GM11168 (cell line): ENCODE results near the gene KL.

ENCODE experiments used
- in situ Hi-C: fragments of 300-500 bp; cut with MboI; formaldehyde crosslinking; loops from one replicate; pipeline ENCODE4 v1.12.0; 2022; ENCODE audit warnings: low sequenced_read_pairs; ENCODE audit not compliant: unreplicated experiment

Gene KL

DNA sequence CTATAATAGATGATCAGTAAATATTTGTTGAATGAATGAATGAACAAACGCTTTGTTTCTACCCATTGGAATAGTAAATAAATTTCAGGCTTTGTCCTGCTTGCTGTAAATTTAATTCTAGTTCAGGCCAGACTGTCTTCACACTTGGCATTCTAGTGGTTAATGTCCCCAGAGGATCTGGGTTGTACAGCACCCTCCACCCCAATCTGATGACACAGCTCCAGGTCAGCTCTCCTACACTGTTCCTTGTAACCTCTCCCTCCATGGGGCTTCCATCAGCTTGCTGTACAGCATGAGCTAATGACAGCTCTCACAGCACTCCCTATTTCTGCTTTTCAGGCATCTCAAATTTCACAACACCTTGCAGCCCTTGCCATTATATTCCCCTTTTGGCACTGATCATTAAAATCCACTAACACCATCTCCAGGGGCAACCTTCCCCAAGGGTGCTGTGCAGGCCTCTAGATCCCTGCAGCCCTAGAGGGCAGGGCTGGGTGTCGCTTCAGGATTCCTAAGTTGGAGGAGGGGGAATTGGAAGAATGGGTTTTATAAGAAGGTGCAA lies 12.7 kb upstream of the KL start:
- in situ Hi-C loops = no loop called here

DNA sequence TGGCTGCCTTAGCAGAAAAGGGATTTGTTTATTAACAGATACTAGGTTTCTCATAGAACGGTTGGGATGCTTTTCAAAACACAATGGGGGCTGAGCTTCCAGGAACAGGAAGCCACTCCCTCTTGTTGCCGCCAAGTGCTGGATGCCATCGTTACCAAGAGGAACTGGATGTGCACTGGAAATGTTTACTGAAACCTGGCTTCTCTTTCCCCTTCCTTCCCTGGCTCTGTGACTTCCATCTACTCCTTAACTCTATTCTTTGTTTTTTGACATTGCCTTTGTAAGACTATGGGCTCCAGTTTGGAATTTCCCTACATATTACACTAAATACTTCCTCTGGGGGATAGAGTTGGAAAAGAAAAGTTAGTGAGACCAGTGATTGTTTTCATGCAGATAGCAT lies 11.7 kb upstream of the KL start:
- in situ Hi-C loops = no loop called here

DNA sequence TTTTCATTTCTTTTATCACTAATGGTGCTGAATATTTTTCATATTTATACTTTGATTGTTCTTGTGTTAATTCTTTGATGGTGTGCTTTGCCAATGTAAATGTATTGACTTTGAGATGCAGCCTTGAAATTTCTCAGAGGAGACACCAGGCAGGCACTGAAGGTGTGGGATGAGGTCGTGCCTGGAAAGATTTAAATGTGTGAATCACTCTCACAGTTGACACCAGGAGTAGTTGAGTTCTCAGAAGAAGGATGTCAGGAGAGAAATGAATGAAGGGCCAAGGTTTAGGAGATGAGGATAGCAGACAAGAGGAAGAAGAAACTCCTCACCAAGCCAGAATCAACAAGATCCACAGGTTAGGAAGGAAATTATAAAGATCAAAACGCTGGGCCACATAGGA lies 10.1 kb upstream of the KL start:
- in situ Hi-C loops = no loop called here

DNA sequence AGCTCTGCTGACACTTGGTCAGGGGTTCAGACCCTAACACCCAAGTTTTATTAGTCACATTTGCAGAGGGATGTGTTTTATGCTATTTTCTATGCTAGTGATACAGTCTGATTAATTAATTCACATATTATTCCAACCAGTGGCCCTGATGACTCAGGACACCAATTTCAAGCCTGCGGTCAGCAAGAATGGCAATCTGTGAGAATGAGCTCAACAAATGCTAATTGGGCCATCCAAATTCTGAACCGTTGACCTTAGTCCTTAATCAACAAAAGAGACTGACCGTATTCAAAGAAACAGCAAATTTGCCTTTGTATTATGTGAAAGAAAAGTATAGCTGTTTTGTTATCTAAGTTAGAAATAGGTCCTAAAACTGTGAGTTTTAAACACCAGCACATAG lies 9.6 kb upstream of the KL start:
- in situ Hi-C loops = no loop called here

GRCh38 chr13:33007237-33007636 lies 9.0 kb upstream of the KL start:
- in situ Hi-C loops = no loop called here

GRCh38 chr13:33007950-33008349 lies 8.3 kb upstream of the KL start:
- in situ Hi-C loops = no loop called here

- in situ Hi-C loops = no loop called here
These were observed 7.1 kb upstream of the KL start for GRCh38 chr13:33008946-33009722.

DNA sequence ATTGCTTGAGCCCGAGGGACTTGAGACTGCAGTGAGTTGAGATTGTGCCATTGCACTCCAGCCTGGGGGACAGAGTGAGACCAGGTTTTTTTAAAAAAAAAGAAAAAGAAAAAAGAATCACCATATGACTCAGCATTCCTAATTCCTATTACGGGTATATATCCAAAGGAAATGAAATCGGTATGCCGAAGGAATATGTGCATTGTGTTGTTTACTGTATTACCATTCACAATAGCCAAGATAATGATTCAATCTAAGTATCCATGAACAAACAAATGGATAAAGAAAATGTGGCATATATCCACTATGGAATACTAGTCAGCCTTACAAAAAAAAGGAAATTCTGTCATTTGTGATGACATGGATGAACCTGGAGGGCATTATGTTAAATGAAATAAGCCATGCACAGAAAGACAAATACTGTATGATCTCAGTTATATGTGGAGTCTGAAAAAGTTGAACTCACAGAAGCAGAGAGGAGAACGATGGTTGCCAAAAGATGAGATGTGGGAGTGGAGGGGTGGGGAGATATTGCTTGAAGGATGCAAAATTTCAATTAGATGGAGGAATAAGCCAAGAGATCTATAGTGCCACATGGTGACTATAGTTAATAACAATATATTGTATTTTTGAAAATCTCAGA lies 4.3 kb upstream of the KL start:
- in situ Hi-C loops = no loop called here

GRCh38 chr13:33014291-33014690 lies 1.9 kb upstream of the KL start:
- in situ Hi-C loops = no loop called here

- in situ Hi-C loops = no loop called here
These were observed 968 bp upstream of the KL start for GRCh38 chr13:33015241-33015668.

- in situ Hi-C loops = no loop called here
These were observed 366 bp upstream of the KL start for GRCh38 chr13:33015791-33016323.

DNA sequence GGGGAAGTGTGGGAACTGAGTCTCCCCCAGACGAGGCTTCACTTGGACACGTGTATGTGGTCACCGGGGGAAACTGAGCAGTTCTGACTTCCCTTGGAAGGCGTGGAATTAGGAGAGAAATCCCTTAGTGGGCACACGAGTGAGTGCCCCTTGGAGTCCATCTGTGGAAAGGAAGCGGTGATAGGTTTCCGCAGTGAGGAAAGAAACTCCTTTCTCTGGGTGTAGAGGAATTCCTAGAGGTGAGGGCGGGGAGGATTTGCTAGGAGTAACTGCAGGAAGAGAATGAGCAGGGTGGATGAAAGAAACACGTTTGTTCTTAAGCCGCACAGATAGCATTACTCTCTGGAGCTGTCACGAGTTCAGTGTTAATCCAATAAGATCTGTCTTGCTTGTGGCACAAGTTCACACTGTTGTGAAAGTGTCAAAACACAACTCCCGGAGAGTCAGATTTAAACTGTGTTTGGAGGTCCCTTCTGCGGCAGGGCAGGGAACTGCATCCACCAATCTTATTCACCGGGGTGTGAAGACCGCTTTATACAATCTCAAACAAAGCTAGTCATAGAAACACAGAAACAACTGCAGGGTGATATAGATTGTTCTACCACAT lies 1.2 kb downstream of the KL start:
- in situ Hi-C loops = no loop called here

GRCh38 chr13:33018886-33019285 lies 2.7 kb downstream of the KL start:
- in situ Hi-C loops = no loop called here

GRCh38 chr13:33022986-33023385 lies 6.8 kb downstream of the KL start:
- in situ Hi-C loops = no loop called here

DNA sequence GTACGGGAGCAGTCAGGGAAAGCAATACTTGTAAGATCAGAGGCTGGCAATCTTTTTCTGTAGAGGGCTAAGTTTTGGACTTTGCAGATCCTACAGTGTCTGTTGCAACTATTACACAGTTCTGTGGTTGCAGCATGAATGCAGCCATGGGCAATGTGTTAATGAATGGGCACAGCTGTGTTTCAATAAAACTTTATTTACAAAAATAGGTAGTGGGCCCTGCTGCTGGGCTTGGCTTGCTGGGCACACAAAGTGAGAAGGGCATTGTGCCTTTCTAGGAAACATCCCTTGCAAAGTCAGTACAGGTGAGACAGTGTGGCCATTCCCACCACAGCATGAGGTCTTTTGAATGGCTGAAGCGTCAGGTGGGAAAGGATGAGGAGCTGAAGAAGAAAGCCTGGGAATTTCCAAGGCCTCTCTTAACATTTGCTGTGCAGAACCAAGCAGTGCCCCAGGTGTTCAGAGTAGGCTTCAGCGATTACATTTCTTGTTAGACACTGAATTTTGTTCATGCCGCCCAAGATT lies 9.1 kb downstream of the KL start:
- in situ Hi-C loops = no loop called here

DNA sequence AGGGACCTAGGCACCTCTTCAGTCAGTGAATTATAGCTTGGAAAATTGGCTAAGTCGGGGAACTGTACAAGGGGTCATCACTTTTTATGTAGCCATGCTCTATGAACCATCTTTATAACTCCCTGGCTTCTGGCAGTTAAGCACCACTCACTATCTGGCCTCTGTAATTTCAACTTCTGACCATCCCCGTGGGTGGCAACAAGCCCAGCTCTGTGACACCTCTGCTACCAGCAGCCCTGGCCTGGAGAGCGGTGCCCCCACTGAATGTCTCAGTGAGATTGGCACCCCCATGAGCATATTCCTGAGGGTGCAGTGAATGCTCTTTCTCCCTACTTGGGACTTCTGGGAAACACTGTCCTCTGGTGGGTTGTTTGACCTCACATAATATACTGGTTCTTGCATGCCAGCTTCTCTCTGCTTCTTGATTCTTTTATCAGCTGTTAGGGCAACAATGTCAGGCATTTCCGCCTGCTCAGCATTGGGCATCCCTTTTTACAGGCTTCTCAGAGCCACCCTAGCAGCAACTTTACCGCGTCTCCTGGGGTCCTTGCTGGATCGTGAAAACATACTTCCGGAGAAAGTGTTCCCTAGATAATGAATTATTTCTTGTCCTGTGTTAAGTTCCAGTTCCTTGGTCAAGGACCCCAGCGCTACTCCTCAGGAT lies 10.4 kb downstream of the KL start:
- in situ Hi-C loops = no loop called here

GRCh38 chr13:33028620-33029019 lies 12.4 kb downstream of the KL start:
- in situ Hi-C loops = no loop called here

DNA sequence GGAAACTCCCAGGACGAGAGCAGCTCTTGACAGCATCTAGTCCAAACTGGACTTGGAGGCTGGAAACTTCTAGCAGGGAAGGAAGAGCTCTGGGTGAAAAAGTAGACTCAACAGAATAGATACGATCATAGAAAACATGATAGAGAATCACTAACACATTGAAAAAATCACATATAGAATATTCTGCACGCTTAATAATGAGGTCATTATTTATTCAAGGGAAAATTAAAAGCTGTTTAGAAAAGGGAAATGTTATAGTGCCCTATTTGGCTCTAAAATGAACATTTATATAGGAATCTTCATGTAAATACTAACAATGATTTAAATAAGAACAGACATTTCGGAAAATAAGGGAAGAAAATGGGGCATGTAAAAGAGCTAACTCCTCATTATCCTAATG lies 15.1 kb downstream of the KL start:
- in situ Hi-C loops = no loop called here

GRCh38 chr13:33032037-33032625 lies 15.9 kb downstream of the KL start:
- in situ Hi-C loops = no loop called here
